Lung (tissue), 12 donors: Measurements from ENCODE around the gene RBFOX2. TPM values are rescaled to one million over a fixed set of nuclear protein-coding genes. Genes with fewer than 3 reads are reported as not detected.

Experiments
- ATAC-seq: fragments of 200-7000 bp; cut with Tn5 transposase; one replicate; pipeline ENCODE4 v1.9.1; 2020; ENCODE audit warnings: moderate number of reproducible peaks; ENCODE audit not compliant: insufficient read depth, low FRiP score
- DNase-seq, 3 donors: peaks; one replicate each; pipeline ENCODE4 v3.0.0-alpha.2; 2013 to 2017
- H3K27ac ChIP-seq, 2 donors: one replicate each; pipeline ENCODE4 v1.5.1; 2013; ENCODE audit warnings: mild to moderate bottlenecking in 2 of 2, moderate library complexity in 2 of 2, control low read depth in 1 of 2, inconsistent platforms in 1 of 2, low read depth in 1 of 2, low read length in 1 of 2
- H3K27me3 ChIP-seq, 3 donors: one replicate each; pipeline ENCODE4 v1.5.1; 2013; ENCODE audit warnings: low read length in 2 of 3; ENCODE audit not compliant: control insufficient read depth in 3 of 3, insufficient read depth in 3 of 3
- H3K36me3 ChIP-seq, 4 donors: one replicate each; pipeline ENCODE4 v1.5.1; 2013; ENCODE audit warnings: low read length in 4 of 4, mild to moderate bottlenecking in 1 of 4, moderate library complexity in 1 of 4; ENCODE audit not compliant: control insufficient read depth in 4 of 4, insufficient read depth in 4 of 4
- H3K4me1 ChIP-seq, 5 donors: one replicate each; pipeline ENCODE4 v1.5.1; 2013; ENCODE audit warnings: low read length in 5 of 5, mild to moderate bottlenecking in 2 of 5, moderate library complexity in 1 of 5; ENCODE audit not compliant: control insufficient read depth in 5 of 5, insufficient read depth in 5 of 5
- H3K4me3 ChIP-seq: one replicate; pipeline ENCODE4 v1.5.1; 2013; ENCODE audit warnings: mild to moderate bottlenecking, control low read depth, moderate library complexity
- H3K9ac ChIP-seq, 2 donors: one replicate each; pipeline ENCODE4 v1.5.1; 2013; ENCODE audit warnings: low read length in 2 of 2, control low read depth in 1 of 2; ENCODE audit not compliant: insufficient read depth in 1 of 2
- H3K9me3 ChIP-seq, 4 donors: one replicate each; pipeline ENCODE4 v1.5.1; 2013; ENCODE audit warnings: low read length in 3 of 4, mild to moderate bottlenecking in 1 of 4, moderate library complexity in 1 of 4; ENCODE audit not compliant: control insufficient read depth in 4 of 4, insufficient read depth in 3 of 4
- WGBS, 2 donors: extraction: QIAGEN DNeasy Blood & Tissue Kit; methylation state at CpG; one replicate each; pipeline ENCODE4 v1.1.7; 2013; 5-methylcytosine and 5-hydroxymethylcytosine counted together
- polyA plus RNA-seq, 2 donors: library from polyadenylated mRNA; stranded (reverse); fragments of 200-250 nt; gene quantifications; one replicate each; pipeline ENCODE4 v1.2.1, GENCODE V29; 2013
- total RNA-seq, 2 donors: library from RNA; depleted of rRNA in 1 of 2; stranded (reverse); fragments of >200 nt in 1 of 2; gene quantifications; one replicate each; pipeline ENCODE4 v1.2.1, GENCODE V29; 2014 to 2021
- TF ChIP-seq, protein P1 (sequence below): IDR thresholded peaks from 2 replicates; pipeline ENCODE4 v1.5.1; 2012; ENCODE audit warnings: mild to moderate bottlenecking; ENCODE audit errors: control extremely low read depth, extremely low read depth
- donor health status: control.
- donor health status: control.
- donor health status: Bipolar disorder and iron deficiency.
- donor health status: healthy.
- donor health status: DM: yes; HTN: yes; CAD: no.

Gene RBFOX2
- total and polyA plus RNA-seq, 4 donors, result 16.5 to 195 (median 43.3) TPM

- Histone ChIP-seq H3K9me3 (no peaks in the 10 kb centered on the region), H3K4me3 (no peak overlapping the region), H3K27ac (no peak overlapping the region), H3K9ac (no peak overlapping the region), H3K27me3 (no peaks in the 10 kb centered on the region), H3K4me1 (peaks cover 0 to 9% (median 0%) of the 10 kb centered on the region in 5 donors), H3K36me3 (peaks cover 4 to 27% (median 22%) of the 10 kb centered on the region in 4 donors)
- 93 to 100% methylated on average over 1 of the region's 1 CpG for WGBS, 2 donors
- TF ChIP-seq, protein P1, sequence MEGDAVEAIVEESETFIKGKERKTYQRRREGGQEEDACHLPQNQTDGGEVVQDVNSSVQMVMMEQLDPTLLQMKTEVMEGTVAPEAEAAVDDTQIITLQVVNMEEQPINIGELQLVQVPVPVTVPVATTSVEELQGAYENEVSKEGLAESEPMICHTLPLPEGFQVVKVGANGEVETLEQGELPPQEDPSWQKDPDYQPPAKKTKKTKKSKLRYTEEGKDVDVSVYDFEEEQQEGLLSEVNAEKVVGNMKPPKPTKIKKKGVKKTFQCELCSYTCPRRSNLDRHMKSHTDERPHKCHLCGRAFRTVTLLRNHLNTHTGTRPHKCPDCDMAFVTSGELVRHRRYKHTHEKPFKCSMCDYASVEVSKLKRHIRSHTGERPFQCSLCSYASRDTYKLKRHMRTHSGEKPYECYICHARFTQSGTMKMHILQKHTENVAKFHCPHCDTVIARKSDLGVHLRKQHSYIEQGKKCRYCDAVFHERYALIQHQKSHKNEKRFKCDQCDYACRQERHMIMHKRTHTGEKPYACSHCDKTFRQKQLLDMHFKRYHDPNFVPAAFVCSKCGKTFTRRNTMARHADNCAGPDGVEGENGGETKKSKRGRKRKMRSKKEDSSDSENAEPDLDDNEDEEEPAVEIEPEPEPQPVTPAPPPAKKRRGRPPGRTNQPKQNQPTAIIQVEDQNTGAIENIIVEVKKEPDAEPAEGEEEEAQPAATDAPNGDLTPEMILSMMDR, result no peak
- ATAC-seq (no peak), DNase-seq (peak in 2 of 3 donors; percentile 42 to 58)
These were observed 267.6 kb downstream of the RBFOX2 start for GRCh38 chr22:35761037-35761436.

GRCh38 chr22:35758394-35758793 lies 270.2 kb downstream of the RBFOX2 start:
- no peaks in the 10 kb centered on the region for H3K27me3 ChIP-seq
- peaks cover 0 to 9% (median 0%) of the 10 kb centered on the region in 5 donors for H3K4me1 ChIP-seq
- H3K36me3 ChIP-seq, result peaks cover 5 to 27% (median 25%) of the 10 kb centered on the region in 4 donors
- DNase-seq (no peak), ATAC-seq (no peak)
- TF ChIP-seq, protein P1, result no peak
- no peak overlapping the region for H3K4me3 ChIP-seq
- WGBS, 2 donors, result 65% methylated on average over 1 of the region's 1 CpG
- no peak overlapping the region for H3K9ac ChIP-seq
- H3K9me3 ChIP-seq, result no peaks in the 10 kb centered on the region
- H3K27ac ChIP-seq, result no peak overlapping the region

DNA sequence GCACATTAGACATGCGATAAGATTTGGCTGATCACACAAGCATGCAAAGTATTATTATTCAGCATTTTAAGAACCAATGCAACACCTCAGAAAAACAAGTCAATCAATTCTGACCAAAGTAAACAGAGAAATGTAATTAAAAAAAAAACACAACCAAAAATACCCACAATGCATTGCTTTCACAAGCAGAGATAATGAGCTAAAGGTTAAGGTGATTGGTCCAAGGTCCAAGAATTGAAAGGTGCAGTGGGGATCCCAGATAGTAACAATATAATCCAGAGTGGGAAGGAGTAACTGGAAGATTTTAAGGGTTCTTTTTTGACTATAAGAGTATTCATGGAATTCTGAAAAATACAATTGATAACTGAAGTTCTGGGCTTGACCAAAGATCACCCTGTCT lies 271.9 kb downstream of the RBFOX2 start:
- 96 to 100% methylated on average over 1 of the region's 1 CpG for WGBS, 2 donors
- Histone ChIP-seq H3K27ac (no peak overlapping the region), H3K4me3 (no peak overlapping the region), H3K9ac (no peak overlapping the region), H3K27me3 (no peaks in the 10 kb centered on the region), H3K4me1 (peaks cover 0 to 18% (median 2%) of the 10 kb centered on the region in 5 donors), H3K36me3 (peaks cover 7 to 29% (median 25%) of the 10 kb centered on the region in 4 donors), H3K9me3 (no peaks in the 10 kb centered on the region)
- DNase-seq (no peak), ATAC-seq (no peak)
- TF ChIP-seq, protein P1, result no peak

- no peak for ATAC-seq
- 92 to 95% methylated on average over 2 of the region's 2 CpGs for WGBS, 2 donors
- H3K27me3 ChIP-seq, result no peaks in the 10 kb centered on the region
- peaks cover 0 to 15% (median 2%) of the 10 kb centered on the region in 5 donors for H3K4me1 ChIP-seq
- H3K36me3 ChIP-seq, result peaks cover 9 to 28% (median 23%) of the 10 kb centered on the region in 4 donors
- TF ChIP-seq, protein P1, result no peak
- no peak overlapping the region for H3K4me3 ChIP-seq
- no peak for DNase-seq
- no peaks in the 10 kb centered on the region for H3K9me3 ChIP-seq
- no peak overlapping the region for H3K27ac ChIP-seq
- H3K9ac ChIP-seq, result no peak overlapping the region
These were observed 273.9 kb downstream of the RBFOX2 start for GRCh38 chr22:35754761-35755160.
